SH-SY5Y (cell line): ENCODE data around the gene ZNRD2.

Experiments
- GATA2 ChIP-seq: IDR thresholded peaks from 2 replicates; pipeline ENCODE4 v1.6.1; 2011; ENCODE audit warnings: mild to moderate bottlenecking, low read depth, low read length
- GATA3 ChIP-seq: IDR thresholded peaks from 2 replicates; pipeline ENCODE4 v1.6.1; 2011; ENCODE audit warnings: low read depth, mild to moderate bottlenecking, low read length, moderate library complexity

DNA sequence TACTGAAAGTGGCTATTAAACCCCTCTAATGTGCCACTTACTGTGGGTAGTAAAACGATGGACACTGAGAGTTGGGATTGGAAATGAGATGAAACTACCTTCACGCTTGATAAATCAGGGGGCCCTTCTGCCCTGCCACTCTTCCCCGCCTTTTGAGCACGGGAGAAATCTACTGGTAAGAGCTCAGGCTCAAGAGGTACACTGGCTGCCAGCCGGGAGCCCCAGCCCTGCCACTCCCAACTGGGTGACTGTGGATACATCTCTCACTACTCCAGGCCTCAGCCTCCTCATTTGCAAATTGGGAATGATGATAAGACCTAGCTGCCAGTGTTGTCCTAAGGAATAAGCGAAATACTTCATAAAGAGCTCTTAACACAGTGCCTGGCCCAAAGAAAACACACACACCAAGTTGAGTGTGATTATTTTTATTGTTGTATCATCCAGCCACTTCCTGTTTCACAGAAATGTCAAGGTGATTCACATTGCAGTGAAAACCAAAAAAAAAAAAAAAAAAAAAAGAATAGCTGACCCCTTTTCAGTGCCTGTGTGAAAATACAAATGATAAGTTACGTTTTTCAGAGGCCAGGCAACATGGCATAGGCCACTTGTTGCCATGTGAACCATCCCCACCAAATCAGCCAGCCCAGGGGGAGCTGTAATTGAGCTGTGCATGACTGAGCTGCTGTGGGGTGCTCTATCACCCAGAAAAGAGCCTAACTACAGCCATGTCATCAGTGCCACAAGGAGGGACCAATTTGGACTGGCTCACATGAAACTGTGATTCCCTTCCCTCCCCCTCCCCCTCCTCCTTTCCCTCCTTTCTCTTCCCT lies 4.4 kb upstream of the ZNRD2 start:
- no peak for TF ChIP-seq GATA3
- no peak for TF ChIP-seq GATA2
